Left cardiac atrium (tissue), 4 donors: ENCODE results near the gene ZNF710. TPM values are rescaled to one million over a fixed set of nuclear protein-coding genes. Genes with fewer than 3 reads are reported as not detected.
A peak's percentile ranks its signal among the peaks of the same experiment; 100 is the strongest.

Experiments used
- ATAC-seq, 2 donors: fragments of 200-7000 bp; cut with Tn5 transposase; one replicate each; pipeline ENCODE4 v1.9.1; 2020; ENCODE audit warnings: mild to moderate bottlenecking in 2 of 2, moderate library complexity in 2 of 2
- DNase-seq: peaks from one replicate; pipeline ENCODE4 v3.0.0-alpha.2; 2020
- intact Hi-C, 2 donors: fragments of 100-400 bp; cut with DNase I; formaldehyde crosslinking; loops; one replicate each; pipeline versions ENCODE4 v1.14.1 to v1.15.1; 2022 to 2023
- total RNA-seq, 2 donors: library from RNA; stranded (reverse); fragmentation: NEBNext Ultra II Directional; extraction: Animal tissue kit (Norgen Biotek cat#: 25700); gene quantifications; one replicate each; pipeline ENCODE4 v1.2.1, GENCODE V29; 2021
- donor health status: DM: no; HTN: yes; CAD: no.
- donor health status: DM: no; HTN: yes; CAD: no; lungs with severe emphysema.
- donor health status: DM: yes; HTN: yes; CAD: no.
- donor health status: Dilated cardiomyopathy.

Gene ZNF710
- total RNA-seq, 2 donors from 2014 or later = 6.7 to 7.0 TPM

DNA sequence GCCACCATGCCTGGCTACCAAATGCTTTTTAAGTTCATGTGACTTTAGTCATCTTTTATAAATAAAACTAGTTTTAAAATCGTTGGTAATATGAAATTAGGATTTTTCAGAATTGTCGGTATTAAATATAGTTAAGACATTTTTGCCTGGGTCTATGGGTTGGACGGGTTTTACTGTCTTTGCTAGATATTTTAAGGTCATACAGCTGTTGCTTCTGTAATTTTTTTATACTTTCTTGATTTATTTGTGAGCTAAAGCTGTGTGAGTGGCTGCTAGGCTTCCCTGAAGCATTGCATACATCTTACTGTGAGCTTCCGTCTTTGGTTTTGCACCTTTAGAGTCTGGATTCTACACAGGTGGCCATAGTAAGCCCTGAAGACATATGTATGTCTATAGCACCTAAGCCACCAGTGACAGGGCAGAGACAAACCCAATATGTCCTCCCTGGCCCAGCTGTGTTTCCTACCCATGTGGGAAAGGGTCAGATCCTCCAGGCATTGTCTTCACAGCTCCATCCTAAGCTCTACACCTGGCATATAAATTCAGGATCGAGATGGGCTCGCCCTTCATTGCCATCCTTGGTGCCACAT is 16.6 kb upstream of the ZNF710 start:
- ATAC-seq (no peak), DNase-seq (no peak)
- intact Hi-C loops = no loop called here

DNA sequence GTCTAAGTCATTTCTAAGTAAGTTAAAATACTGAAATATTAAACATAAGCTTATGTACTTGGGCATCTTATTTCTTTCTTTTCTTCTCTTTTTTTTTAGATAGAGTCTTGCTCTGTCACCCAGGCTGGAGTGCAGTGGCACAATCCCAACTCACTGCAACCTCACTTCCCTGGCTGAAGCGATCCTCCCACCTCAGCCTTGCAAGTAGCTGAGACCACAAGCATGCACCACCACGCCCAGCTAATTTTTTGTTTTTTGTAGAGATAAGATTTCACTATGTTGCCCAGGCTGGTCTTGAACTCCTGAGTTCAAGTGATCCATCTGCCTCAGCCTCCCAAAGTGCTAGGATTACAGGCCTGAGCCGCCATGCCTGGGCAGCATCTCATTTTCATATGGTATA is 16.0 kb upstream of the ZNF710 start:
- intact Hi-C loops = no loop called here
- ATAC-seq (no peak), DNase-seq (no peak)

DNA sequence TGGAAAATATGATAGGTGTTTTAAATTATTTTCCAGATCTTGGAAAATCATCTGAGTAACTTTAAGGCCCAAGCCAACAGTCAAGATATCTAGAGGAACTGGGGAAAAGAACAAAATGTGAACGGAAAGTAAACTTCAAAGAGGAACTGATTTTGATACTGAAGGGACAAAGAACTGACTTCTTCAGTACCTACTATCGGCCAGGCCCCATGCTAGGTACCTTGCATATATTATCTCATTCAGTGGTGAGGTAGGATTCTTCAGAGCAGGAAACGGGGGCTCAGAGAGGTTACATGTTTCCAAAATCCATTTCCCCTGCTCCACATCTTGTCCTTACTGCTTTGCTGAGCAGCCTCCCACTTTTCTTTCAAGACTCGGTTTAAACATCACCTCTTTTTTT is 9.8 kb upstream of the ZNF710 start:
- DNase-seq (no peak), ATAC-seq (no peak)
- intact Hi-C loops = no loop called here

DNA sequence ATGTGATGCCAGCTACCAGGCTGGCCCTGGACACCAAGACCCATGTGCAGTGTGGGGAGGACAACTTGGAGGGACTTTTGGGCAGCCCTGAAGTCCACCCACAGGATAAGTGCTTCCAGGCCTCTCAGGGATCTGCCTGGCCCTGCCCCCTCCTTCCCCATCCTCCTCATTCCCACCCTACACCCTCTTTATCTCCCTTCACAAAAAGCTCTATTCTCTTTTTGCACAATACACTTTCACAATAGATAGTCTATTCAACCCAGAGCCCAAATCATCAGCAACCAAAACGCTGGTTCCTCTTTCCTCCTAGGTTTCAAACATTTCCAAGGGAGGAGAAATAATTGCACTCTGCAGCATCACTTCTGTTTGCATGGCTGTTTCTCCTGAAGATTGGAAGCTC is 7.8 kb upstream of the ZNF710 start:
- intact Hi-C loops = no loop called here
- ATAC-seq (no peak), DNase-seq (no peak)

DNA sequence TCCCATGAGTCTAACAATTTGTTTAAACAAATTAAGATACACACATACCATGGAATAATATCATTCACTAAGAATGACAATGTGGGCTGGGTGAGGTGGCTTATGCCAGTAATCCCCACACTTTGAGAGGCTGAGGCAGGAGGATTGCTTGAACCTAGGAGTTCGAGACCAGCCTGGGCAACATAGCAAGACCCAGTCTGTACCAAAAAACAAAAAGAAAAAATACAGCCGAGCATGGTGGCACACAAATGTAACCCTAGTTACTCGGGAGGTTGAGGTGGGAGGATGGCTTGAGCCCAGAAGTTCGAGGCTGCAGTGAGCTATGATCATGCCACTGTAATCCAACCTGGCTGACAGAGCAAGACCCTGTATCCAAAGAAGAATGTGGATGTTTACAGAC is 4.0 kb upstream of the ZNF710 start:
- ATAC-seq (no peak), DNase-seq (no peak)
- intact Hi-C loops = no loop called here

DNA sequence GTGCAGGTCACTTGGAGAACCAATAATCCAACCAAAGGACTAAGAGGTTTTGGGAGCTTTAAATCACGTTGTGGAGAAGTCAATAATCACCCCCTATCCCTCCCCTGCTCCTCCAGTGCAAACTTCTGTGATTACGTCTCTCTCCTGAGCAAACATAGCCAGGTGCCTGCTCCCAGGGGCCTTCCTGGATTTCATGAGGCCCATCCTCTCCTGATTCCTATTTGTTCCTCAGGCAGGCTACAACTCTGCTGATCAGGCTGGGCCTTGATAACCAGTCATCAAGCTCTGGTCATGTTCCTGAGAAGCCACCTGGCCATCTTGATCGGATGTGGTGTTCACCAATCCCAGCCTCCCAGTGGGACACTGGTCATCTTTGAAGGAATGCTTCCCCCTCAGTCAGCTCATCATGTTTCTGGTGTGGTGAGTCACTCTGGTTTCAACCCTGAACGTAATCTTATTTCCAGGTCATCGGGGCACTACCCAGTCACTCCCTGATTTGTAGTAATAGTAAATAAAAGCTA is 2.9 kb upstream of the ZNF710 start:
- ATAC-seq (no peak), DNase-seq (no peak)
- intact Hi-C loops = no loop called here

DNA sequence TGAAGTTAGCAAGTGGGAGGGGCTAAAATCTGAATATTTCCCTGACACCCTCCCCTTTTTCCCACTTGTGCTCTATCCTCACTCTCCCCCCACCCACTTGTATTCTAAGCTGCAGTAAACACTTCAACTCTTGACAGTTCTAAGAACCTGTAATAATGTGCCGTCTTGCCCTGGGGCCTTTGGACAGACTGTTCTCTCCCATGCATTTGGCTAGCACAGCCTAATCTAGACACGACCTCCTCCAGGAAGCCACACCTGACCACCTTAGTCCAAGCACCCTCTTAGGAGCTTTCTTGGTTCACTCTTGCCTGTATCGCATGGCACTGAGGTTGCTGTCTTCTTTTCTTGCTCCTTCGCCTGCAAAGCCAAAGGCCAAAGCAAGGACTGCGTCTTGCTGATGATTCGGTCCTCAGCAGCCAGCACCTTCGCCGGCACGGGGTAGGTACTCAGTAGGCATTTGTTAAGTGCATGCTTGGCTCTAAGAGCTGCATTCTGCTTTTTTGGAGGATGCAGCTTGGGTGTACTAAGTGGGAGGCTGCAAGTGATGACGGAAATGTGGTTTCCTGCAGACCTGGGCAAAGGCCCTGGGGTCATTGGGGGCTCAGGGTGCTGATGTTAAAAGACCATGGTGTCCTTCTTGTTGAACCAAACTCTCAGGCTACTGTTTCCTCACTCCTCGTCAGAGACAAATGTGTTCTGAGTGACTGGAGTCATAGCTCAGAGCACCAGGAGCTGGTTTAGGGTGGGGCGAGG is 2.0 kb upstream of the ZNF710 start:
- ATAC-seq = no peak

GRCh38 chr15:89999676-90000185 is 1.4 kb upstream of the ZNF710 start:
- intact Hi-C loops = loop anchor here (5.0 to 10.0 kb wide), 2 partner anchors 73 to 75 kb away; no protein-coding TSS in a partner anchor
- ATAC-seq (peak; percentile 27 to 39), DNase-seq (no peak)

More for the DNA sequence above, 2.0 kb upstream of the ZNF710 start:
- DNase-seq = no peak
- intact Hi-C loops = no loop called here

DNA sequence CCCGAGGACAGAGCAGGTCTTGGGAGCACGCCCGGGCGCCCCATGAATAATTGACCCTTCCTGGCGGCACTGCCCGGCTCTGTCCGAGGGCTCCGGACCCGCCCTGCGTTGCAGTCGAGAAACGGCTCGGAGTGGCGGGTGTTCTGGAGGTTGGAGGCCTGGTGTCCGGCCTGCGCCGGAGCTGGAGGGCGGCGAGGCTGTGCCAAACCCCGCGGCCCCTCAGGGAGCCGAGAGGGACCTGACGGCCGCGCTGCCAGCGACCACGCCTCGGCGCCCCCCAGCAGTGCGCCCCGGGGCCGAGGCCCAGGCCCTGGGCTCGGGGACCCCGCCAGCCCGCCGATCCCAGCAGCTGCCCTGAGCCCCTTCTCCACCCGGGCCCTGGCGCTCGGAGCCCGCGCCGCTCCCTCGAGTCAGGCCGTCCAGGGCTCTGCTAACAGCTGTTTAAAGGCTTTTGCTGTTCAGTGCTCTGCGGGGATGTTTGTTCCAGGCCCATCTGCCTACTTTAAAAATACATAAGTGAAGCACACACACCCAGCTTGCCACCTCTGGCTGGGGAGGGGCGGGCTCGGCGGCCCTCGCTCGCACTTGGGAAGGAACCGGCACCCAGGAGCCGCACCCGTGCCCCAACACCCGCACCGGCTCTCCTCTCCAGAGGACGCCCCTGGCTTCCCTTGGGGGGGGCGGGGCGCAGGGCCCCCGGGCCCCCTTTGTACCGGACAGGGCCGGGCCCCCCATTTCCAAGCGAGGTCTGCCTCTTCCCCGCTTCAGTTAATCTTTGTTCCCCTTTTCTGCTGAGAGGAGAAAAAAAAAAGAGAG is 730 bp upstream of the ZNF710 start:
- peak; percentile 42 for DNase-seq
- intact Hi-C loops = loop anchor here (5.0 to 10.0 kb wide), 2 partner anchors 72 to 74 kb away; no protein-coding TSS in a partner anchor
- peak; percentile 3 to 30 for ATAC-seq

DNA sequence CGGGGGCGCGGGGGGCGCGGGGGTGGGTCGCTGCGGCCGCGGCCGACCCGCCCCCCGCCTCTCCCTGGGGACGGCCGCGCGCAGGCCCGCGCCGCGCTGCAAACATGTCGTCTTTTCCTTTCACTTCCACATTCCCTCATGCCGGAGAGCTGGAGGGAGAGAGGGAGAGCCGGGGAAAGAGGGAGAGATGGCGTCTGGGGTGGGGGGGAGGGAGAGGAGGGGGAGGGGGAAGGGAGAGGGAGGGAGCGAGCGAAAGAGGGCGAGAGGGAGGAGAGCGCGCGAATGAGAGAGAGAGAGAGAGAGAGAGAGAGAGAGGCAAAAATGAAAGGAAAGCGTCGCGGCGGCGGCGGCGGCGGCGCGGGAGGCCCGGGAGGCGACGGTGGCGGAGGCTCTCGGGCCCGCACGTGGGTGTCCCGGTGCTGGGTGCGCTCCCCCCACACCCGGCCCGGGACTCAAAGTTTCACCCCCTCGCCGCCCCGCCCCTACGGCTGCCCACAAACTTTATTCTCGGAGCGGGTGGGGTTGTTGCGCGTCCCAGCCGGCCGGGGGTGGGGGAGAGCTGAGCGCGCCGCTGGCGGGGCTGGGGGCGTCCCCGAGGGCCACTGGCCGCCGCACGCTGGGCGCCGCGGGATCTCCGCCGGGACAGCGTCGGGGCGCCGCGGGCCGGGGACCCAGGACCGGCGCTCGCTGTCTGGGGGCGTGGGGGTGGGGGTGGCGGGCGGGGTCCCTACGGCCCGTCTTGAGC is 731 bp downstream of the ZNF710 start:
- DNase-seq (peak; percentile 64), ATAC-seq (peak; percentile 41 to 48)
- intact Hi-C loops = loop anchor here (5.0 to 10.0 kb wide), 2 partner anchors 70 to 73 kb away; no protein-coding TSS in a partner anchor

- ATAC-seq (peak; percentile 4 to 32), DNase-seq (peak; percentile 50)
- intact Hi-C loops = loop anchor here (5.0 to 10.0 kb wide), 2 partner anchors 70 to 72 kb away; no protein-coding TSS in a partner anchor
Measured at GRCh38 chr15:90002428-90002844, 1.3 kb downstream of the ZNF710 start.

GRCh38 chr15:90003736-90004135 is 2.6 kb downstream of the ZNF710 start:
- DNase-seq (no peak), ATAC-seq (no peak)
- intact Hi-C loops = loop anchor here (5.0 to 10.0 kb wide), 2 partner anchors 69 to 71 kb away; no protein-coding TSS in a partner anchor

- ATAC-seq (no peak), DNase-seq (no peak)
- intact Hi-C loops = loop anchor here (5.0 to 10.0 kb wide), 2 partner anchors 68 to 71 kb away; no protein-coding TSS in a partner anchor
Measured at GRCh38 chr15:90004252-90004651, 3.1 kb downstream of the ZNF710 start.

- peak in 1 of 2 donors; percentile 34 for ATAC-seq
- intact Hi-C loops = loop anchor here (5.0 to 10.0 kb wide), 2 partner anchors 68 to 70 kb away; no protein-coding TSS in a partner anchor
- peak; percentile 51 for DNase-seq
Measured at GRCh38 chr15:90004671-90005070, 3.5 kb downstream of the ZNF710 start.

DNA sequence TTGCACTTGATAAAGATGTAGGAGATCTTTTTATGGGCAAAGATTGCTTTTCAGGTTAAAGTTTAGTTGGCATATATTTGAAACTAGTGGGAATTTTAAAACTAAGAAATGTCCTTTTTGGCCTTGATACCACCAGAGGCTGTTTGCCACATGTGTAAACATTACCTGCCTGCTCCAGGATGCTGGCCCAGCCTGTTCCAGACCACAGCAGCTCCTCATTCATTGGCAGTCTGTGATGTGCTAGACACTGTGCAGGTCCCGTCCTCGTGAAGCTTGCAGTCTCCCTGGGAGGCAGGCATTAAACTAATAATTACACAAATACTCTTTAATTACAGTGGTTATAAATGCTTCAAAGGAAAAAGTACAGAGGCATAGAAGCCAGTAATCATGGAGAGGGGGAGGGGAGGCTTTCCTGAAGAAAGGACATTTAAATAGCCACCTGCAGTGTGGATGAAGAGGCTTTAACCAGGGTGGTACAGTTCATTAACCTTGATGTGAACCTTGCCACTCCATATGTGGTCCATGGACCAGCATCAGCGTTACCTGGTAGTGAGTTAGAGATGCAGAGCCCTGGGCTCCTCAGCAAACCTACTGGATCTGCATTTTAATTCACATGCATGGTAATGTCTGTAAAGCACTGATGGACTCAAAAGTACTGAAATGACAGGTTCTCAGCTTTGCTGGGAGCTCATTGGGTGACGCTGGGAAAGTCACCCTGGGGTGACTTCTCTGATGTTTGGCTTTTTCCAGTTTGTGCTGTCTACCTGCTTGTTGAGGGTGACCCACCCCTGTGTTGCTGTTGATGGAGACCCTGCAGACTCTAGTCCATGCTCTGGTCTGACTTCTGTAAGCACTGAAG is 5.3 kb downstream of the ZNF710 start:
- intact Hi-C loops = loop anchor here in 1 of 2 donors (10.0 kb wide), 1 partner anchor 68 kb away; no protein-coding TSS in a partner anchor
- DNase-seq (no peak), ATAC-seq (no peak)

GRCh38 chr15:90007076-90007460 is 5.9 kb downstream of the ZNF710 start:
- intact Hi-C loops = loop anchor here in 1 of 2 donors (10.0 kb wide), 1 partner anchor 68 kb away; no protein-coding TSS in a partner anchor
- DNase-seq (no peak), ATAC-seq (no peak)

- ATAC-seq (no peak), DNase-seq (no peak)
- intact Hi-C loops = loop anchor here in 1 of 2 donors (10.0 kb wide), 1 partner anchor 66 kb away; no protein-coding TSS in a partner anchor
Measured at GRCh38 chr15:90008607-90009006, 7.5 kb downstream of the ZNF710 start.
